K562 (cell line): Measurements from ENCODE around the gene ZNF773.
A peak's percentile ranks its signal among the peaks of the same experiment; 100 is the strongest.

Source experiments
- CEBPB ChIP-seq: fragments of 450-650 bp; IDR thresholded peaks from 2 replicates; pipeline ENCODE4 v1.6.1; 2016; ENCODE audit warnings: missing genetic modification characterization, missing compliant biosample characterization
- POLR2A ChIP-seq: fragments of 450-650 bp; conservative IDR thresholded peaks from 2 replicates; pipeline ENCODE4 v1.6.1; 2016
- ZNF41 ChIP-seq: fragments of 250-450 bp; sonication (Bioruptor Pico); conservative IDR thresholded peaks from 2 replicates; pipeline ENCODE4 v1.4.0; 2020; ENCODE audit warnings: mild to moderate bottlenecking

GRCh38 chr19:57477191-57478008, 22.3 kb upstream of the ZNF773 start, which contains the start of gene ZNF772:
- TF ChIP-seq CEBPB = peak; percentile 62; the same call in 1 of the 2 replicates
- TF ChIP-seq ZNF41 (CRISPR knock-in tag) = no peak
- no peak; the same call in 1 of the 2 replicates for TF ChIP-seq POLR2A
